D721Med (cell line): ENCODE measurements around the gene PROM2.

Experiments
- DNase-seq: peaks from one replicate; pipeline ENCODE4 v3.0.0; 2011; ENCODE audit warnings: low spot score; ENCODE audit not compliant: insufficient read length
- FAIRE-seq: peaks from 2 replicates; lab custom pipeline; 2011; peaks lifted over from hg19 to GRCh38; lab: Jason Lieb, UNC
- TF ChIP-seq, protein P1 (sequence below): IDR thresholded peaks from 2 replicates; pipeline ENCODE4 v1.5.1; 2012; ENCODE audit warnings: mild to moderate bottlenecking, control low read depth; ENCODE audit not compliant: insufficient read depth; ENCODE audit errors: missing control alignments

The PROM2 gene

DNA sequence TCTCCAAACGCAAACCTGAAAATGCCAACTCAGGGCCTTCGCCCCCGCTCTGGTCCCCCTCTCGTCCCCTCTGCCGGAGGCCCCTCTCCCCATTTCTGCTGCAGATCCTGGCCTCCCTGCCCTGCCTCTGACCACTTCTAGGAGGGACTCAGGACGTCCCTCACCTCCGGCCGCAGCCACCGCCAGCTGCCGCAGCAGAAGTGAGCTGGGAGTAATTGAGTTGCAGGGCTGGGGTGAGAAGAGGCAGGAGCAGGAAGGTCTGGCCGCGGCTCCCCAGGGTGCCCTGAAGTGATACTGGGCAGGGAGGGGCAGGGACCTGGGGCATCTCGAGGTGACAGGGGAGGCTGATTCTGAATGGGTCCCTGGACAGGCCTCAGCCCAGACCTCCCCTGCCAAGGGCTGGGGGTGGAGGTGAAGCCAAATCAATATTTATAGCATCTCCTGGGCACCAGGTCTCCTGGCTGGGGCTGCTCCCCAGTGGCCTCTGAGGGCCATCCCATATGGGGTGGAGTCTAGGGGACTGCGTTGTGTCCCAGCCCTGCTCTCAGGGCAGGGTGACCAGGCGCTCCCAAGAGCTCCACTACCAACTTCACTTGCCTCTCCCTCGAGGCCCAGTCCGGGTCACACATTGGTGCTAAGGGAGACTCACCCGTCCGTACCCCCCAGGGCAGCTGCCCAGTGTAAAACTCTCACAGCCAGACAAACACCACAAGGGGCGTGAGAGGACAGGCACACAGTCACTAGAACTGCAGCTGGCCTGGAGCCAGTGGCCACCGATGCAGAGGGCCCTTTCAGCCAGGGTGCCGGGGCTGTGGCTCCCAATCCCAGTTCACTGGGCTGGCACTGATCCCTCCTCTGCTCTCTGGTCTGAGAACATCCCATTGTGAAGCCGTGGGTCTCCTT is 55.9 kb downstream of the PROM2 start:
- DNase-seq (no peak), FAIRE-seq (no peak)
- TF ChIP-seq, protein P1, sequence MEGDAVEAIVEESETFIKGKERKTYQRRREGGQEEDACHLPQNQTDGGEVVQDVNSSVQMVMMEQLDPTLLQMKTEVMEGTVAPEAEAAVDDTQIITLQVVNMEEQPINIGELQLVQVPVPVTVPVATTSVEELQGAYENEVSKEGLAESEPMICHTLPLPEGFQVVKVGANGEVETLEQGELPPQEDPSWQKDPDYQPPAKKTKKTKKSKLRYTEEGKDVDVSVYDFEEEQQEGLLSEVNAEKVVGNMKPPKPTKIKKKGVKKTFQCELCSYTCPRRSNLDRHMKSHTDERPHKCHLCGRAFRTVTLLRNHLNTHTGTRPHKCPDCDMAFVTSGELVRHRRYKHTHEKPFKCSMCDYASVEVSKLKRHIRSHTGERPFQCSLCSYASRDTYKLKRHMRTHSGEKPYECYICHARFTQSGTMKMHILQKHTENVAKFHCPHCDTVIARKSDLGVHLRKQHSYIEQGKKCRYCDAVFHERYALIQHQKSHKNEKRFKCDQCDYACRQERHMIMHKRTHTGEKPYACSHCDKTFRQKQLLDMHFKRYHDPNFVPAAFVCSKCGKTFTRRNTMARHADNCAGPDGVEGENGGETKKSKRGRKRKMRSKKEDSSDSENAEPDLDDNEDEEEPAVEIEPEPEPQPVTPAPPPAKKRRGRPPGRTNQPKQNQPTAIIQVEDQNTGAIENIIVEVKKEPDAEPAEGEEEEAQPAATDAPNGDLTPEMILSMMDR, result no peak

DNA sequence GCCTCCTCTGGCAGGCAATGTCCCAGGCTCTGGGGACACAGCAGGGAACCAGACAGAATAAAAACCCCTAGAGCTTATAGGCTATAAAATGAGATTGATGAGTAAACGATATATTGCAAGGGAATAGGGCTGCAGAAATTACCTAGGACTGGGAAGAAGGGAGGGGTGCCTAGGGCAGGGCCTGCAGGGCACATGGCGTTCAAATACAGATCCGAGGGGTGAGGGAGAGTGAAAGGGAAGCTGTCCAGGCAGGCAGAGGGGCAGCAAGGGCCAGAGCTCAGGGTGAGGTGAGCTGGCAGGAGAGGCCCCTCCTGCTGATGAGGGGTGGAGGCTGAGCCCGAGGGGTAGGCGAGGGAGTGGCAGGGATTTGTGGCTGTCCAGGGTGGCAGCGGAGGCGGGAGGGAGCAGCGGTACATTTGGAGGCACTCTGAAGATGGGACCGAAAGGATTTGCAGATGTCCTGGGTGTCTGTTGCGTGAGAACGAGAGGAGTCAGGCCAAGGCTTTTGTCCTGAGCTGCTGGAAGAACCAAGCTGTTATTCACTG is 56.6 kb downstream of the PROM2 start:
- DNase-seq, result no peak
- no peak for FAIRE-seq
- TF ChIP-seq, protein P1, result no peak

DNA sequence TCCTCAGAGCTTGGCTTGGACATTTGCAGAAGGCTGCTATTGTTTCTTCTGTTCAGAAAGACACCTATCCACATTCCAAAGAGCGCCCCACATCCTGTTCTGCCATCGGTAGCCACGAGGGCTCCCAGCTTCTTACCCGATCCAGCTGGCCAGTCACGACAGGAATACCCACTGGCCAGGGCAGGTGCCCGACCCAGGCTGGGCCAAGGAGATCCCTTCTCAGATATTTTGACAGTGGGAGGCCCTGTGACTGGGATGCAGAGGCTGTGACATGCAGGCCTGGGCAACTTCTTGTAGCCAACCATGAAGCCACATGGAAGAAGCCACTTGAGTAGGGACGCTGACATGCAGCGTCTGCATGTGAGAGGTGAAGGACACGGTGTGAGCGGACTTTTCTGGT is 57.4 kb downstream of the PROM2 start:
- TF ChIP-seq, protein P1, result no peak
- FAIRE-seq (no peak), DNase-seq (no peak)

DNA sequence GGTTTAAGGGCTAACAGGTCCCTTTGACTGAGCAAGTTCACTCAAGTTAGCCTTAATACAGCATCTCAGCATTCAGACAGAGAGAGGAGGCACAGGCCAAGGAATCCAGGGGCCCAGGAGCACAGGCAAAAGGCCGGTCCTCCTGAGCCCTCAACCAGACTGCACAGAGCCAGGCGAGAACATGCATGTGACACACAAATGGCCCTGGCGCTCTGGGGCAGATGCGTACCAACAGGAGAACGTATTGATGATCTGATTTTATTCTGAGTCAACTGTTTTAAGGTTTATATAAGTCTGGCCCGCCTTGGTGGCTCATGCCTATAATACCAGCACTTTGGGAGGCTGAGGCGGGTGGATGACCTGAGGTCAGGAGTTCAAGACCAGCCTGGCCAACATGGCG is 57.8 kb downstream of the PROM2 start:
- FAIRE-seq, result no peak
- TF ChIP-seq, protein P1, result no peak
- no peak for DNase-seq

DNA sequence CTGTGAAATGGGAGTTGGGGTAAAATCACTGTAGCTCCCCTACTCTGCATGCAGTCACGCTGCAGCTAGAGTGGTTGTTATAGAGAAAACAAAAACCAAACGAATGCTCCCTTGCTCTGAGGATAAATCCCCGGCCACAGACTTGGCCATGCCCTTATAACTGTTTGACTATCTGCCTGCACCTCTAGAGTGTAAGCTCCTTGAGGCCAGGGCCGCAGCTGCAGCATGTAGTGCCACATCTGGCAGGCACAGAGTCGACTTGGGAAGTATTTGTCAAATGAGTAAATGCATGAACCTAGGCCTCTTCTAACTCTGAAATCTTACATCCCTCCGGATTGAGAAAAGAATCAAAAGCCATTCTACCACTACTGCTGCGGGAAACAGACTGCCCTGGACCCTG is 58.8 kb downstream of the PROM2 start:
- DNase-seq (no peak), FAIRE-seq (no peak)
- TF ChIP-seq, protein P1, result no peak

DNA sequence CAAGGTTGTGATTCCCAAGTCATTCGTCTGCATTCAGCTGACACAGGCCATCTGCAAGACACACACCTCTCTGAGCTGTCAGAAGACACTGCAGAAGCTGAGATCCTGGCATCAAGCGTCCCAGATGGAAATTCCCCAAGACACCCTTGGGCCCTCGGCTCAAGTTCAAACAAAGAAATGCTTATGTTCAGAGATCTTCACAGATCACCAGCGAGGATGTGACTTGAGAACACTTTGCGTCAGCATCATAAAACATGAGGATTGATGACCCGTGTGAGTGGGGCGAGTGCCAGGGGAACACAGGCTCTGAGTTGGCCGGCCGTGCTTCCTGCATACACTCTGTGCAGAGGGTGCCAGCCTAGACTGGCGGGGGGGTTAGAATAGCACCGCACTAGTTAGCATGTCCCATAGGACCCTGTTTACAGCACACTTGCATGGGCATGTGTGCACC is 59.7 kb downstream of the PROM2 start:
- TF ChIP-seq, protein P1, result no peak
- FAIRE-seq, result no peak

DNA sequence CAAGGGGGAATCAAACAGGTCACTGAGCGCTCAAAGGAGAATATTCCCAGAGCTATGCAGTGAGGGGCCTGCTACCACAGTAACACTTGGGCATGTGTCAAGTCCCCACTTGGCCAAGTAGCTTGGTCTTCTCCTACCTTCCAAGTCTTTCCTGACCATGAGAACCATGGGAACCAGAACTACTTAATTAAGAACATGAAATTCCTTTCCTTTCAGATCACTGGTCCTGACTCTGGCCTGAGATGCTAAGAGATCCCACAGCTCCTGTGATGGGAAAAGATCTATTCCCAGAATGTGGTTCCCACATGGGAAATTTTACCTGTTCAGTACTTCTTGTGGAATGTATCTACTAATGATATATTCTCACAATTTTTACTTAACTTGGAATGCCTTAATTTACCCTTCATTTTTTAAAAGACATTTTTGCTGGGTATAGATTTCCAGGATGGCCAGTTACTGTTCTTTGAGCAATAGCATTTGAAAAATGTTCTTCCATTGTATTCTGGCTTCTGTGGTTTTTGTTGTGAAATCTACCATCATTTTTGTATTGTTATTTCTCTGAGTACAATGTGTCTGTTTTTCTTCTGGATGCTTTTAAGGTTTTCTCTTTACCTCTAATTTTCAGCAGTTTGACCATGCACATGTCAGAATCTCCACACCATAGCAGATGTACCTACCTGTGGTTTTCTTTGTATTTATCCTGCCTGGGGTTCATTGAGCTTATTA is 60.8 kb downstream of the PROM2 start:
- DNase-seq, result no peak
- TF ChIP-seq, protein P1, result no peak
- FAIRE-seq, result no peak

More for the DNA sequence above, 59.7 kb downstream of the PROM2 start:
- no peak for DNase-seq
